Lower lobe of right lung (tissue), 2 donors: Measurements from ENCODE around the gene SH2D1B. TPM values are rescaled to one million over a fixed set of nuclear protein-coding genes. Genes with fewer than 3 reads are reported as not detected.
A peak's percentile ranks its signal among the peaks of the same experiment; 100 is the strongest.
"Not testable (repeated sequence)": the region's sequence is repeated elsewhere in the genome, so short reads cannot be mapped to it uniquely, and the experiment has no call there.

Experiments
- ATAC-seq, 2 donors: fragments of 200-7000 bp; cut with Tn5 transposase; one replicate each; pipeline ENCODE4 v1.9.1; 2020 to 2022; ENCODE audit warnings: mild to moderate bottlenecking in 2 of 2, moderate library complexity in 2 of 2
- DNase-seq: peaks from one replicate; pipeline ENCODE4 v3.0.0-alpha.2; 2020
- H3K27ac ChIP-seq: fragments of 200-600 bp; one replicate; pipeline ENCODE4 v1.8.0; 2022
- H3K27me3 ChIP-seq: fragments of 200-600 bp; one replicate; pipeline ENCODE4 v1.8.0; 2022; ENCODE audit warnings: low read depth
- H3K36me3 ChIP-seq: fragments of 200-600 bp; one replicate; pipeline ENCODE4 v1.8.0; 2022; ENCODE audit warnings: mild to moderate bottlenecking
- H3K4me1 ChIP-seq: fragments of 200-600 bp; one replicate; pipeline ENCODE4 v1.8.0; 2022
- H3K4me3 ChIP-seq: fragments of 200-600 bp; one replicate; pipeline ENCODE4 v1.8.0; 2022; ENCODE audit warnings: mild to moderate bottlenecking
- H3K9me3 ChIP-seq: fragments of 200-600 bp; one replicate; pipeline ENCODE4 v1.8.0; 2022
- intact Hi-C: fragments of 100-400 bp; cut with DNase I; formaldehyde crosslinking; loops from one replicate; pipeline ENCODE4 v1.11.0; 2022
- total RNA-seq: library from RNA; stranded (reverse); fragmentation: NEBNext Ultra II Directional; extraction: Animal tissue kit (Norgen Biotek cat#: 25700); gene quantifications from one replicate; pipeline ENCODE4 v1.2.1, GENCODE V29; 2021
- TF ChIP-seq, protein P1 (sequence below): fragments of 200-600 bp; IDR thresholded peaks from one replicate; pipeline ENCODE4 v1.8.0; 2022; ENCODE audit warnings: antibody characterized with exemption, mild to moderate bottlenecking
- donor health status: DM: no; HTN: yes; CAD: no; lungs with severe emphysema.

Gene SH2D1B
- total RNA-seq, 1 donor from 2014 or later, result 1.9 TPM

DNA sequence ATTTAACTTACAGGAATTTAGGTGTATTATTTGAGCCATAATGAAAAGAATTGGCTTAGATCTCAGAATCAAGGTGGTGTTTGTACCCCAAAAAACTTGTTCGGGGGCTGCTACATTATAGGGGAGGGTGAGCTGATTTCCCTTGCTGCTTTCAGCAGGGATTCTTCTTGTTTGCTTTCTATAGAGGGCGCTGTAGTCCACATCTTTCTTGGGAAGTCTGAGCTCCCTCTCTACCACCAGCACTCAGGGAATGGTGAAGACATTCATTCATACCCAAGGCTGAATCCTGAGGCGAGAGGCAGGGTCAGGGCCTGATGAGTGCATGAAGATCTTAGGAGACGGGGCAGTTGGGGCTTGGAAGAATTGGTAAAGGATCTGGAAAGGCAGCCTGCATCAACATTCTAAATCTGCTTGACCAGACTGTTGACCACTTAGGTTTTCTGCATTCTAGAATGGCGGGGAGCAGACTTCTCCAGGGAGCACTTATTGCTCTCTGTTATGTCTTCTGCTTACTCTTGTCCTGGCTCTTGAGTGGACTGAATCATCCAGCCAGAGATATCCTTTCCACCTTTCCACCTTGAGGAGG, 54.2 kb downstream of the SH2D1B start:
- H3K4me3 ChIP-seq, result no peak overlapping the region
- H3K27me3 ChIP-seq, result no peaks in the 10 kb centered on the region
- DNase-seq (no peak), ATAC-seq (peak; percentile 47 to 63)
- no peaks in the 10 kb centered on the region for H3K36me3 ChIP-seq
- intact Hi-C loops, result no loop called here
- TF ChIP-seq, protein P1, sequence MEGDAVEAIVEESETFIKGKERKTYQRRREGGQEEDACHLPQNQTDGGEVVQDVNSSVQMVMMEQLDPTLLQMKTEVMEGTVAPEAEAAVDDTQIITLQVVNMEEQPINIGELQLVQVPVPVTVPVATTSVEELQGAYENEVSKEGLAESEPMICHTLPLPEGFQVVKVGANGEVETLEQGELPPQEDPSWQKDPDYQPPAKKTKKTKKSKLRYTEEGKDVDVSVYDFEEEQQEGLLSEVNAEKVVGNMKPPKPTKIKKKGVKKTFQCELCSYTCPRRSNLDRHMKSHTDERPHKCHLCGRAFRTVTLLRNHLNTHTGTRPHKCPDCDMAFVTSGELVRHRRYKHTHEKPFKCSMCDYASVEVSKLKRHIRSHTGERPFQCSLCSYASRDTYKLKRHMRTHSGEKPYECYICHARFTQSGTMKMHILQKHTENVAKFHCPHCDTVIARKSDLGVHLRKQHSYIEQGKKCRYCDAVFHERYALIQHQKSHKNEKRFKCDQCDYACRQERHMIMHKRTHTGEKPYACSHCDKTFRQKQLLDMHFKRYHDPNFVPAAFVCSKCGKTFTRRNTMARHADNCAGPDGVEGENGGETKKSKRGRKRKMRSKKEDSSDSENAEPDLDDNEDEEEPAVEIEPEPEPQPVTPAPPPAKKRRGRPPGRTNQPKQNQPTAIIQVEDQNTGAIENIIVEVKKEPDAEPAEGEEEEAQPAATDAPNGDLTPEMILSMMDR, result peak; percentile 55
- no peak overlapping the region for H3K27ac ChIP-seq
- peaks cover 9% of the 10 kb centered on the region for H3K4me1 ChIP-seq
- H3K9me3 ChIP-seq, result no peaks in the 10 kb centered on the region

DNA sequence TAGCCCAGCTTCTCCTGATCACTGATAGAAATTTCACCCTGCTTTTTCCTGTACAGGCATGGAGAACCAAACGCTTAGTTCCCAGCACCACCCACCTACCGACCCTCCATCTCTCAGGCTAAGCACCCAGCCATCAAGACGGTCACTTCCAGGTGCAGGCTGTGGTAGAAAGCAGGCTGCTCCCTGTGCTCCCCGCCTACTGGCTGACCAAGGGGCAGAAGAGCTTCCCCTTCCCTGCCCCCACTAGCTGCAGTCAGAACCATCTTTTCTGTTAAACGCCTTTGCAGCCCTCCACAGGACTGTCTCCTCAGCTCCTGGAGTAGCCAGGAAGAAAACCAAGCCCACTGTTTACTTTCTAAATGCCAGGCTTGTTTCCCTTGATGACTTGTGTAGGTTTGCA, 58.2 kb downstream of the SH2D1B start:
- Histone ChIP-seq H3K9me3 (no peaks in the 10 kb centered on the region), H3K4me3 (no peak overlapping the region), H3K4me1 (peaks cover 9% of the 10 kb centered on the region), H3K36me3 (no peaks in the 10 kb centered on the region), H3K27ac (no peak overlapping the region), H3K27me3 (no peaks in the 10 kb centered on the region)
- TF ChIP-seq, protein P1, result no peak
- DNase-seq (no peak), ATAC-seq (no peak)
- intact Hi-C loops, result no loop called here

DNA sequence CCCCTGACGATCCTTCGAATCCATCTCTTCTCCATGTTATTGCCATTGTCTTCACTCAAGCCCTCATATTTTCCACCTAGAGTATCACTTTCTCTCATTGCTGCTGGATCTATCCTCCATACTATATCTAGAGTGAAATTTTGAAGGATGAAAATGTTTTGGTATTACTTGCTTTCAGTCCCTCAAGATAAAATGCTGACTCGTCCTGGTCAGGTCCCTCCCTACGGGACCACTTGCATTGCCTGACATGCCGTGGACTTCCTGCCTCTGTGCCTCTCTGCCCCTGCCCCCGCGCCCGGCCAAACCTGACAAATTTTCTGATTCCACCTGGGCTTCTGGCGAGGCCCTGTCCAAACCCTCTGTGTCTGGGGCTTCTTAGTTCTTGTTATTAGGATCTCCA, 58.9 kb downstream of the SH2D1B start:
- Histone ChIP-seq H3K27ac (no peak overlapping the region), H3K27me3 (no peaks in the 10 kb centered on the region), H3K4me1 (peaks cover 9% of the 10 kb centered on the region), H3K4me3 (no peak overlapping the region), H3K9me3 (no peaks in the 10 kb centered on the region), H3K36me3 (no peaks in the 10 kb centered on the region)
- ATAC-seq (no peak), DNase-seq (no peak)
- TF ChIP-seq, protein P1, result no peak
- intact Hi-C loops, result no loop called here

GRCh38 chr1:162351874-162352273, 60.1 kb downstream of the SH2D1B start:
- intact Hi-C loops, H3K9me3 ChIP-seq, H3K36me3 ChIP-seq, H3K27me3 ChIP-seq, H3K4me3 ChIP-seq, DNase-seq, H3K27ac ChIP-seq, H3K4me1 ChIP-seq: not testable (repeated sequence)
- ATAC-seq, result peak in 1 of 2 donors; percentile 34

- Histone ChIP-seq H3K4me3 (no peak overlapping the region), H3K27me3 (no peaks in the 10 kb centered on the region), H3K4me1 (peaks cover 9% of the 10 kb centered on the region), H3K27ac (no peak overlapping the region), H3K36me3 (no peaks in the 10 kb centered on the region), H3K9me3 (no peaks in the 10 kb centered on the region)
- no peak for DNase-seq
- intact Hi-C loops, result no loop called here
- TF ChIP-seq, protein P1, result no peak
- no peak for ATAC-seq
Observed at GRCh38 chr1:162351246-162351842, 60.6 kb downstream of the SH2D1B start.

- Histone ChIP-seq H3K4me1 (peaks cover 9% of the 10 kb centered on the region), H3K36me3 (no peaks in the 10 kb centered on the region), H3K27ac (no peak overlapping the region), H3K9me3 (no peaks in the 10 kb centered on the region), H3K27me3 (no peaks in the 10 kb centered on the region), H3K4me3 (no peak overlapping the region)
- ATAC-seq (no peak), DNase-seq (no peak)
- TF ChIP-seq, protein P1, result no peak
- intact Hi-C loops, result no loop called here
Observed at GRCh38 chr1:162349635-162350330, 62.2 kb downstream of the SH2D1B start.
